Peyer's patch (tissue), 4 donors: ENCODE results near the gene PC.

ENCODE experiments used
- POLR2A ChIP-seq, 2 donors: fragments of 450-650 bp; IDR thresholded peaks; one replicate each; pipeline ENCODE4 v1.5.1; 2017; ENCODE audit warnings: antibody characterized with exemption in 2 of 2, mild to moderate bottlenecking in 2 of 2, moderate library complexity in 2 of 2
- TF ChIP-seq, protein P1 (sequence below), 6 experiments: fragments of 450-650 bp in 4 of 6; fragments of 200-600 bp in 2 of 6; sonication (generic) in 1 of 6; IDR thresholded peaks; one replicate each; pipeline ENCODE4 v1.5.1; 2017 to 2019; ENCODE audit warnings: antibody characterized with exemption in 6 of 6, mild to moderate bottlenecking in 3 of 6, moderate library complexity in 1 of 6

- TF ChIP-seq, protein P1, sequence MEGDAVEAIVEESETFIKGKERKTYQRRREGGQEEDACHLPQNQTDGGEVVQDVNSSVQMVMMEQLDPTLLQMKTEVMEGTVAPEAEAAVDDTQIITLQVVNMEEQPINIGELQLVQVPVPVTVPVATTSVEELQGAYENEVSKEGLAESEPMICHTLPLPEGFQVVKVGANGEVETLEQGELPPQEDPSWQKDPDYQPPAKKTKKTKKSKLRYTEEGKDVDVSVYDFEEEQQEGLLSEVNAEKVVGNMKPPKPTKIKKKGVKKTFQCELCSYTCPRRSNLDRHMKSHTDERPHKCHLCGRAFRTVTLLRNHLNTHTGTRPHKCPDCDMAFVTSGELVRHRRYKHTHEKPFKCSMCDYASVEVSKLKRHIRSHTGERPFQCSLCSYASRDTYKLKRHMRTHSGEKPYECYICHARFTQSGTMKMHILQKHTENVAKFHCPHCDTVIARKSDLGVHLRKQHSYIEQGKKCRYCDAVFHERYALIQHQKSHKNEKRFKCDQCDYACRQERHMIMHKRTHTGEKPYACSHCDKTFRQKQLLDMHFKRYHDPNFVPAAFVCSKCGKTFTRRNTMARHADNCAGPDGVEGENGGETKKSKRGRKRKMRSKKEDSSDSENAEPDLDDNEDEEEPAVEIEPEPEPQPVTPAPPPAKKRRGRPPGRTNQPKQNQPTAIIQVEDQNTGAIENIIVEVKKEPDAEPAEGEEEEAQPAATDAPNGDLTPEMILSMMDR (IDR thresholded peaks at IDR 0.05), result no peak
- TF ChIP-seq POLR2A (IDR thresholded peaks at IDR 0.05), result no peak
These were observed 104.6 kb downstream of the PC start for GRCh38 chr11:66853242-66854229.
